ENCODE results near the gene PSMD12. TPM values are rescaled to one million over a fixed set of nuclear protein-coding genes. Genes with fewer than 3 reads are reported as not detected.

The PSMD12 gene
- total RNA-seq, 1 experiment from 2014 or later = 84.4 TPM

DNA sequence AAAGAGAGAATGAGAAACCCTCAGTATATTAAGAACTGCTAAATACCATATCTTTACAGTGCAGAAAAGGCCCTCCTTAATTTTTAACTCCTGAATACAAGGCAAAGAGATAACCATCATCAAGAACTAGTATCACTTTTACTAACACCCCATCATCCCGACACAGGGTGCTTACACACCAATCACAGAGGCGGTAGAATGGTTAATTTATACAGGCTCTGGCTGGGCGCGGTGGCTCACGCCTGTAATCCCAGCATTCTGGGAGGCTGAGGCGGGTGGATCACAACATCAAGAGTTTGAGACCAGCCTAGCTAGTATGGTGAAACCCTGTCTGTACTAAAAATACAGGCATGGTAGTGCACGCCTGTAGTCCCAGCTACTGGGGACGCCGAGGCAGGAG is 4.2 kb downstream of the PSMD12 start:
- ChIA-PET POLR2A (no interaction called here), CTCF (no interaction called here)
- Mint-ChIP-seq H3K27ac (ENCODE audit: unreplicated experiment) (no peak overlapping the region), H3K4me1 (ENCODE audit: low read depth, unreplicated experiment) (peaks cover 8% of the 10 kb centered on the region), H3K36me3 (ENCODE audit: insufficient read depth, unreplicated experiment) (peaks cover 80% of the 10 kb centered on the region), H3K4me3 (ENCODE audit: unreplicated experiment) (no peak overlapping the region), H3K9me3 (ENCODE audit: unreplicated experiment) (no peaks in the 10 kb centered on the region), H3K27me3 (ENCODE audit: insufficient read depth, unreplicated experiment) (no peaks in the 10 kb centered on the region)
- TF ChIP-seq, protein P1, sequence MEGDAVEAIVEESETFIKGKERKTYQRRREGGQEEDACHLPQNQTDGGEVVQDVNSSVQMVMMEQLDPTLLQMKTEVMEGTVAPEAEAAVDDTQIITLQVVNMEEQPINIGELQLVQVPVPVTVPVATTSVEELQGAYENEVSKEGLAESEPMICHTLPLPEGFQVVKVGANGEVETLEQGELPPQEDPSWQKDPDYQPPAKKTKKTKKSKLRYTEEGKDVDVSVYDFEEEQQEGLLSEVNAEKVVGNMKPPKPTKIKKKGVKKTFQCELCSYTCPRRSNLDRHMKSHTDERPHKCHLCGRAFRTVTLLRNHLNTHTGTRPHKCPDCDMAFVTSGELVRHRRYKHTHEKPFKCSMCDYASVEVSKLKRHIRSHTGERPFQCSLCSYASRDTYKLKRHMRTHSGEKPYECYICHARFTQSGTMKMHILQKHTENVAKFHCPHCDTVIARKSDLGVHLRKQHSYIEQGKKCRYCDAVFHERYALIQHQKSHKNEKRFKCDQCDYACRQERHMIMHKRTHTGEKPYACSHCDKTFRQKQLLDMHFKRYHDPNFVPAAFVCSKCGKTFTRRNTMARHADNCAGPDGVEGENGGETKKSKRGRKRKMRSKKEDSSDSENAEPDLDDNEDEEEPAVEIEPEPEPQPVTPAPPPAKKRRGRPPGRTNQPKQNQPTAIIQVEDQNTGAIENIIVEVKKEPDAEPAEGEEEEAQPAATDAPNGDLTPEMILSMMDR (IDR thresholded peaks at IDR 0.05; ENCODE audit: insufficient read depth in 1 of 2, low read depth in 1 of 2, low read length in 1 of 2, severe bottlenecking in 1 of 2, unreplicated experiment in 1 of 2) = no peak
- no peak for DNase-seq
- intact Hi-C loops (cut with micrococcal nuclease; ENCODE audit: unreplicated experiment) = no loop called here
- H3K27me3 ChIP-seq (replicated peaks; ENCODE audit: control insufficient read depth, insufficient read depth, low read length) = no peaks in the 10 kb centered on the region
- no peak overlapping the region for H3K4me3 ChIP-seq (ENCODE audit: low read depth, low read length)
- peaks cover 3% of the 10 kb centered on the region; the same call in 1 of the 2 replicates for H3K4me1 ChIP-seq
- no peaks in the 10 kb centered on the region for H3K9me3 ChIP-seq
- no TSS peak for BruUV-seq (replicated peaks)
- peaks cover 2% of the 10 kb centered on the region for H3K36me3 ChIP-seq (ENCODE audit: control insufficient read depth, insufficient read depth, low read length)

DNA sequence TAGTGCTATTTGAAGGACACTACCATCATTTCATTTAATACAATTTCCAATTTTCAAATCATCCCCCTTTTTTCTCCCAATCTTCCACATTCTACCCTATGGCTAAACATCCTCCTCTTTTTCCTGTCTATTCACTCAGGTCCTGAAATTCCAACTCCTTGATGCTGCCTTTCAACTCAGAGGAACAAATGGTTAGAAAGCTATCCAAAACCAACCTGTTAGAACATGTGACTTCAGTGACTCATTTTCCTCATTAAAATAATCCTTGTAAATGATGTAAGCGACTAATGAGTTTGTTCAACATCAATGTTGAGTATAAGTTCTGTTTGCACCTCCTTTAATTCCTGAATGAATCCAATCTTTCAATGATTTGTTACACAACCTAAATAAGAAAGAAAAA is 5.5 kb downstream of the PSMD12 start:
- Histone ChIP-seq H3K36me3 (ENCODE audit: control insufficient read depth, insufficient read depth, low read length) (peaks cover 2% of the 10 kb centered on the region), H3K4me1 (peaks cover 3% of the 10 kb centered on the region; the same call in 1 of the 2 replicates), H3K4me3 (ENCODE audit: low read depth, low read length) (no peak overlapping the region), H3K27me3 (replicated peaks; ENCODE audit: control insufficient read depth, insufficient read depth, low read length) (no peaks in the 10 kb centered on the region), H3K9me3 (no peaks in the 10 kb centered on the region)
- Mint-ChIP-seq H3K4me3 (ENCODE audit: unreplicated experiment) (no peak overlapping the region), H3K27me3 (ENCODE audit: insufficient read depth, unreplicated experiment) (no peaks in the 10 kb centered on the region), H3K27ac (ENCODE audit: unreplicated experiment) (no peak overlapping the region), H3K9me3 (ENCODE audit: unreplicated experiment) (no peaks in the 10 kb centered on the region), H3K36me3 (ENCODE audit: insufficient read depth, unreplicated experiment) (peaks cover 84% of the 10 kb centered on the region), H3K4me1 (ENCODE audit: low read depth, unreplicated experiment) (peaks cover 8% of the 10 kb centered on the region)
- ChIA-PET CTCF (no interaction called here), POLR2A (no interaction called here)
- intact Hi-C loops (cut with micrococcal nuclease; ENCODE audit: unreplicated experiment) = no loop called here
- no peak for DNase-seq
- no TSS peak for BruUV-seq (replicated peaks)
- TF ChIP-seq, protein P1 (IDR thresholded peaks at IDR 0.05; ENCODE audit: insufficient read depth in 1 of 2, low read depth in 1 of 2, low read length in 1 of 2, severe bottlenecking in 1 of 2, unreplicated experiment in 1 of 2) = no peak

DNA sequence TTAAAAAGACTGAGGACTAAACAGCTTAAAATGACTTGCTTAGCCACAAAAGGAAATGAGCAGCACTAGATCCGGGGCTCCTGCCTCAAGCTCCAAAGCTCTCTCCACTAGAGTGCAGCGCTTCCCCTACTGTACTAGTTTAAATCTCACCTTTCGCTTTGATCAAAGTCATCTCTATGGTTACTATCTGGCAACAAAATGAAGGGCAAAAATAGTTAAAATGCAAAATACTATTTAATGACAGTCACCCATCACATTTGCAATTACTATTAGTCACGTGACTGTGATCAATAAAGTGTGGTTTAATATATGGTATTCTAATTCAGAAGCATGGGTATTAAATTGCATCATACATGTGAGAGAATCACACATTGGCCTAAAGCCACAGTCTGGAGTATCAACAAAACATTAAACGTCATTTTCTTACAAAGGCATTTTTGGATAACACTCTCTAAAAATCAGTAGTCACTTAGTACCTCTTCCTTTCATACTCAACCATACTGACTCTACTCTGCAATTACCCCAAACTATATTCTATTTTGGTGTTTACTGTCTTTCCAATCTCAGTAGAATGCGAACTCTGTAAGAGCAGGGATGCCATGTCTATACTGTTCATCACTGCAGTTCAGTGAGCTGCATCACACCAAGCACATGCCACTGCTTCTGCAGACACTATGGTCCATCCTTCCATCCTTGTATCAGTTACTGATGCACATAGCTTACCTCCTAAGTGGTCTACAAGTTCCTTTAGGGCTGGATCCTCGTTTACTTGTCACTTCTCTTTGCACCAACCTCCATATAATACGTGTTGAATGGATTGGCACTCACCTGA is 6.2 kb downstream of the PSMD12 start:
- POLR2A ChIA-PET = no interaction called here
- H3K9me3 ChIP-seq = no peaks in the 10 kb centered on the region
- peaks cover 3% of the 10 kb centered on the region; the same call in 1 of the 2 replicates for H3K4me1 ChIP-seq
- CTCF ChIA-PET = interaction anchor here (1.1 kb wide), 1 partner anchor 15 kb away, joined by 7 read pairs; no protein-coding TSS in a partner anchor
- no peaks in the 10 kb centered on the region for H3K27me3 ChIP-seq (replicated peaks; ENCODE audit: control insufficient read depth, insufficient read depth, low read length)
- peaks cover 91% of the 10 kb centered on the region for H3K36me3 Mint-ChIP-seq (ENCODE audit: insufficient read depth, unreplicated experiment)
- DNase-seq = peak in 1 of 2 experiments; percentile 46
- H3K36me3 ChIP-seq (ENCODE audit: control insufficient read depth, insufficient read depth, low read length) = peaks cover 2% of the 10 kb centered on the region
- TF ChIP-seq, protein P1 (IDR thresholded peaks at IDR 0.05; ENCODE audit: insufficient read depth in 1 of 2, low read depth in 1 of 2, low read length in 1 of 2, severe bottlenecking in 1 of 2, unreplicated experiment in 1 of 2) = peak; percentile 23 to 35
- no peak overlapping the region for H3K4me3 Mint-ChIP-seq (ENCODE audit: unreplicated experiment)
- H3K4me1 Mint-ChIP-seq (ENCODE audit: low read depth, unreplicated experiment) = peaks cover 8% of the 10 kb centered on the region
- H3K27me3 Mint-ChIP-seq (ENCODE audit: insufficient read depth, unreplicated experiment) = no peaks in the 10 kb centered on the region
- H3K9me3 Mint-ChIP-seq (ENCODE audit: unreplicated experiment) = no peaks in the 10 kb centered on the region
- H3K4me3 ChIP-seq (ENCODE audit: low read depth, low read length) = no peak overlapping the region
- no peak overlapping the region for H3K27ac Mint-ChIP-seq (ENCODE audit: unreplicated experiment)
- no TSS peak for BruUV-seq (replicated peaks)
- intact Hi-C loops (cut with micrococcal nuclease; ENCODE audit: unreplicated experiment) = no loop called here
